ES-I3 (cell line): Measurements from ENCODE around the gene TPCN2.

Source experiments
- H3K36me3 ChIP-seq: 2 replicates; pipeline ENCODE4 v1.6.1; 2013; ENCODE audit warnings: mild to moderate bottlenecking, low read length, control low read depth, moderate library complexity; ENCODE audit not compliant: insufficient read depth
- H3K4me1 ChIP-seq: 2 replicates; pipeline ENCODE4 v1.6.1; 2013; ENCODE audit warnings: mild to moderate bottlenecking, control low read depth, low read length; ENCODE audit not compliant: insufficient read depth
- H3K9ac ChIP-seq: 2 replicates; pipeline ENCODE4 v1.6.1; 2013; ENCODE audit warnings: low read depth, mild to moderate bottlenecking, low read length, moderate library complexity
- H3K9me3 ChIP-seq: 2 replicates; pipeline ENCODE4 v1.6.1; 2013; ENCODE audit warnings: mild to moderate bottlenecking, low read length, moderate library complexity; ENCODE audit not compliant: control insufficient read depth, insufficient read depth

TPCN2 gene

DNA sequence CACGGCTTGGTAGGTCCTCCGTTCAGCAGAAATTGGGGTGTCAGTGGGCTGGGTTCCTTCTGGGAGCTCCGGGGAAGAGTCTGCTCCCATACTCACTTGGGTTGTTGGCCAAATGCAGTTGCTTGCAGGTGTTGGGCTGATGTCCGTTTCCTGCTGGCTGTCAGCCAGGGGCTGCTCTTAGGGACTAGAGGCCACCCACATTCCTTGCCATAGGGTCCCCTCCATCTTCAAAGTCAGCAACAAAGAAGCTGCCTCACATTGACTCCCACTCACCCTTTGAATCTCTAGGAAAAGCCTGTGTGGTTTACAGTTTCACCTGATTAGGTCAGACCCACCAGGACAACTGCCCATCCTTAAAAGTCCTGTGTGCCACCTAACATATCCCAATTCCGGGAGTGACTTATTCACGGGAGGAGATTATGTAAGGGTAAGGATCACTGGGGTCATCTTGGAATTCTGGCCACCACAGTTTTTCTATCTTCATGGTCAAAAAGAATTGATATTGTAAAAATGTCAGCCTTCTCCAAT, 43.0 kb downstream of the TPCN2 start:
- Histone ChIP-seq H3K36me3 (peaks cover 18% of the 10 kb centered on the region), H3K4me1 (no peaks in the 10 kb centered on the region; the same call in 1 of the 2 replicates), H3K9ac (no peak overlapping the region), H3K9me3 (no peaks in the 10 kb centered on the region)

DNA sequence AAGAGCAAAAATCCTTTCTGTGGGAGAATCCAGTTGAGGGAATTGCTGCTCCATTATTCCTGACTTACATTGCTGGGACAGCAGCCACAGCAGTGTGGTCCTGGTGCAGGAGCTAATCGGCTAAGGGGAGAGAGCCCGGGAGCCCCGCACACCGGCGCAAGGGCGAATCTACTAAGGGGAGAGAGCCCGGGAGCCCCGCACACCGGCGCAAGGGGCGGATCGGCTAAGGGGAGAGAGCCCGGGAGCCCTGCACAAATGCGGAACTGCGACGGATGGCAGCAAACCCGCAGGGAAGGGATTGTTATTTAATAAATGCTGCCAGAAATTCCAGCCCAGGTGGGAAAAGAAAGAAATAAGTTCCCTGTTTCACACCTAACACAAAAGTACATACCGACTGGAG, 43.5 kb downstream of the TPCN2 start:
- H3K9ac ChIP-seq = no peak overlapping the region
- H3K4me1 ChIP-seq = no peaks in the 10 kb centered on the region; the same call in 1 of the 2 replicates
- peaks cover 18% of the 10 kb centered on the region for H3K36me3 ChIP-seq
- no peaks in the 10 kb centered on the region for H3K9me3 ChIP-seq

DNA sequence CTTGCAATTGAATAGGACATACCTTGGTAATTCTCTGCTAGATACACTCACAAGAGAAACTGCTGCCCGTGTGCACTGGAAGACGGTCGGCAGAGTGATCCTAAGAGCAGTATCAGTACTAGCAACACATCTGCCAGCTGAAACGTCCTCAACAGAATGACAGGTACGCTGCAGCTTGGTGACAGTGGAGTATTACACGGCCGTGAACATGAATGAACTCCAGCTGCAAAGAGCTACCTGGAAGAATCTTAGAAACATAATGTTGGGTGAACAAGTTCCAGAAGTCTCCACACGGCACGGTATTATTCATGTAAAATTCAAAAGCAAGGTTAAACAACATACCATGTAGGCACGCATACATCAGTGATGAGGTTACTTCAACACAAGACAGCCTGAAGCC, 44.4 kb downstream of the TPCN2 start:
- Histone ChIP-seq H3K9me3 (no peaks in the 10 kb centered on the region), H3K4me1 (no peaks in the 10 kb centered on the region; the same call in 1 of the 2 replicates), H3K9ac (no peak overlapping the region), H3K36me3 (peaks cover 16% of the 10 kb centered on the region)

DNA sequence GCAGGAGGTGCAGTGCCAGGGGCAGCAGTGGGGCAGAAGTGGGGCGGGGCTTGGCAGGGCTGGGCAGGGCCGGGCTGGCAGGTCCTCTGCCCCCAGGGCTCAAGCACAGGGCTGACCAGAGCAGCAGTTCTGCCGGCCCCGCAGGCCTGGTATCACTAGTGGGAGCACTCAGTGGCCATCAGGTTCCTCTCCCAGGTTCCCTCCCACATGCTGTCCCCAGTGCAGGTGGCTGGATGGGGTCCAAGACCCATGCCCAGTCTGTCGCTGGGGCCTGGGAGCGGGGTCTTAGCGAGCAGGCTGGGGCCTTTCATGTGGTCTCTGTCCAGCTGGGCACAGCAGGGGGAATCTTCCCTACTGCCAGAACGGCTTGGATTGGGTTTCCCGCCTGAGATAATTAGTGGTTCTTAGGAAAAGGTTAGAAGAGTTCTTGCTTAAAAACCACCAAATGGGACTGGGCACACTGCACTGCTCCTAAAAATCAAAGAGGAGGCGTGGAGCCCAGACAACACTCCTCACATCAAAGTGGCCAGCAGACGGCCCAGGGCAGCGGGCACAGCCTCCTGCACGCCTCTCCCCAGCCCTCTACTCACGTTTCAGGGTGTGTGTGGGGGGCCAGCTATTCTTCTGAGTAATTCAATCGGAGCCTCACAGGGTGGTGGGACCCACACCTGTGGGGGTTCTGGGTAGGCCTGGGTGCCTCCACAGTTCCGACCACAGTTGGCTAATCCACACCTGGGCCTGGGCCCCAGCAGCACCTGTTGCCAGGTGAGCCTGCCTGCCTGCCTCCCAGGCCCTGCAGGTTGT, 45.6 kb downstream of the TPCN2 start:
- Histone ChIP-seq H3K4me1 (no peaks in the 10 kb centered on the region; the same call in 1 of the 2 replicates), H3K9ac (no peak overlapping the region; the same call in 1 of the 2 replicates), H3K9me3 (no peaks in the 10 kb centered on the region), H3K36me3 (peaks cover 12% of the 10 kb centered on the region)

DNA sequence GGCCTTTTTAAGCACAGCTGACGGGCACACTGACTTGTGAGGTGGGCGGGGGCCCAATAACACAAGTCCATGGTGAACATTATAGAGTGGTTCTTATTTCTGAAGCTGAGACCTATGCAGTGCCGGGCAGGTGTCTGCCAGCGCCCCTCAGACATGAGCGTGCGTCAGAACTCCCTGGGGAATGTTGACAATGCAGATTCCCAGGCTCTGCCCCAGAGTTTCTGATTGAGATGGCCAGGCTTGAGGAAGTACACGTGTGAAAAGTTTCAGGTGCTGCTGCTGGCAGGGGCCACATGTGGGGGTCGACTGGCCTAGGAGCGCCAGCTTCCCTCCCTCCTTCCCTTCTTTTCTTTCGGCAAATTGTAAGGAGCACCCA, 46.2 kb downstream of the TPCN2 start:
- H3K9me3 ChIP-seq = no peaks in the 10 kb centered on the region
- no peak overlapping the region for H3K9ac ChIP-seq
- H3K36me3 ChIP-seq = peaks cover 12% of the 10 kb centered on the region
- no peaks in the 10 kb centered on the region; the same call in 1 of the 2 replicates for H3K4me1 ChIP-seq

DNA sequence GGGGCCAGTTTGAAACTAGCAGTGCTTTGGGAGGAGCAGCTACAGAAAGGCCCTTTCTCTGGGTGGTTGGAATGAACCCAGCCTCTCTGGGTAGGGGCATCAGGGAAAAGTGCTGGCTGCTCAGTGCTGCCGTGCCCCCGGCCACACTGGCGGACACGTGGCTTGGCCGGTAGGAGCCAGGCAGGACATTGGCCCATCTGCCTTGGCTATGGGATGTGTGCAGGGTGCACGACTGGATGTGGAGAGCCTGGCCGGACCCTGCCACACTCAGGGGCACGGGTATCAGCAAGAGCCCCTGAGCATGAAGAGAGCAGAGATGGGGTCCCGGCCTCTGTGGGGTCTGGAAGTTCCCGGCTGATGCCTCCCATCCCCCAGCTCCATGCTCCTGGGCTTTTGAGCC, 46.6 kb downstream of the TPCN2 start:
- Histone ChIP-seq H3K36me3 (peaks cover 10% of the 10 kb centered on the region), H3K9ac (no peak overlapping the region), H3K9me3 (no peaks in the 10 kb centered on the region), H3K4me1 (no peaks in the 10 kb centered on the region; the same call in 1 of the 2 replicates)

DNA sequence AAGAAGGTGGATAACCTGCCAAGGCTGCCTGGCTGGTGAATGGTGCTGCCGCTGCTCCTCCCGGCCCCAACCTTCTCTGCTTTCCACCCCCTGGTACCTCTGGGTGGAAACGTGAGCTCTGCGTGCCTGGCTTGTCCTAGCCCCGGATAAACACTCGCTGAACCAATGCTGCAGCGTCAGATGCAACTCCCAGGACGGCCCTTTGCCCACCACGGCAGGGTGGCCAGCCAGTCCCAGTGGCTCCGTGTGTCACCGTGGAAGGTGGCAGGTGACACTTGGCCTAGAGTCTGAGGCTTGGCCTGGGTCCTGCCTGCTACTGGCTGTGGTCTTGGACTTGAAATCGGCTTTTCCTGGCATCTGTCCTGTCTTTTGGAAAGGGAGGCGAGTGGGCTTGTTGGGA, 47.7 kb downstream of the TPCN2 start:
- no peak overlapping the region for H3K9ac ChIP-seq
- no peaks in the 10 kb centered on the region for H3K9me3 ChIP-seq
- no peaks in the 10 kb centered on the region; the same call in 1 of the 2 replicates for H3K4me1 ChIP-seq
- H3K36me3 ChIP-seq = peaks cover 7% of the 10 kb centered on the region

DNA sequence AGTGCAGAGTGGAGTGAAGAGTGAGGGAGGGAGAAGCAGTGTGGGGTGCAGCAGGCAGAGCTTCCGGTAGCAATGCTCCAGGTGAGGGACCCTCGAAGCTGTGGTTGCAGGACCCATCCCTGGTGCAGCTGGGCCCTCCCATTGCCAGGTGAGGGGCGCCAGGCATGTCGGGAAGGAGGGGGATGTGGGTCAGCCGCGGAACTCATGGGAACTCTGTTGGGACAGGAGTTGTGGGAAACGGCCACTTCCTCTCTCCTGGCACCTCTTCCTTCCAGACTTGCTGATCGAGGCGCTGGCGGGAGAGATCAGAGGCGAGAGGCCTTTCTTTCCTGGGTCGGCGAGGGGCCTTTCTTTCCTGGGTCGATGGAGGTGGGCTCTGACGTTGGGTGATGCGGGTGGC, 48.5 kb downstream of the TPCN2 start:
- no peaks in the 10 kb centered on the region for H3K9me3 ChIP-seq
- no peaks in the 10 kb centered on the region for H3K36me3 ChIP-seq
- H3K9ac ChIP-seq = no peak overlapping the region
- peaks cover 4% of the 10 kb centered on the region; the same call in 1 of the 2 replicates for H3K4me1 ChIP-seq

DNA sequence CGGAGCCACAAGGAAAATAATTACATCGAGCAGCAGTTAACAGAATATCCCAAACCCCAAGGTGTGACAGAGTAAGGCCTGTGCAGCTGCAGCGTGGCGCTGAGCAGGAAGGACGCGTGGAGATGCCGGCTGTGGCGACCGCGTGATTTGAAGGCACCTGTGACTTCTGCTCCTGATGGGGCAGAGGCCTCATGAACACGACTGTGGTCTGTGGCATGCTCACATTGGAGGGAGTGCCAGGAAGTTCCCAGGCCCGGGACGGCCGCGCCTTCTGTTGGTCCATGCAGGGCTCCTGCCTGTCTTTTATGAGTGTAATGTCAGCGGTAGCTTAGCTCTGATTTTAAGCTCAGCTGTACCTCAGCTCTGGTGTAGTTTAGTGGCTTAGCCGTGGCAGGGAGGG, 50.4 kb downstream of the TPCN2 start:
- Histone ChIP-seq H3K4me1 (peaks cover 4% of the 10 kb centered on the region; the same call in 1 of the 2 replicates), H3K9me3 (no peaks in the 10 kb centered on the region), H3K9ac (no peak overlapping the region), H3K36me3 (no peaks in the 10 kb centered on the region)

DNA sequence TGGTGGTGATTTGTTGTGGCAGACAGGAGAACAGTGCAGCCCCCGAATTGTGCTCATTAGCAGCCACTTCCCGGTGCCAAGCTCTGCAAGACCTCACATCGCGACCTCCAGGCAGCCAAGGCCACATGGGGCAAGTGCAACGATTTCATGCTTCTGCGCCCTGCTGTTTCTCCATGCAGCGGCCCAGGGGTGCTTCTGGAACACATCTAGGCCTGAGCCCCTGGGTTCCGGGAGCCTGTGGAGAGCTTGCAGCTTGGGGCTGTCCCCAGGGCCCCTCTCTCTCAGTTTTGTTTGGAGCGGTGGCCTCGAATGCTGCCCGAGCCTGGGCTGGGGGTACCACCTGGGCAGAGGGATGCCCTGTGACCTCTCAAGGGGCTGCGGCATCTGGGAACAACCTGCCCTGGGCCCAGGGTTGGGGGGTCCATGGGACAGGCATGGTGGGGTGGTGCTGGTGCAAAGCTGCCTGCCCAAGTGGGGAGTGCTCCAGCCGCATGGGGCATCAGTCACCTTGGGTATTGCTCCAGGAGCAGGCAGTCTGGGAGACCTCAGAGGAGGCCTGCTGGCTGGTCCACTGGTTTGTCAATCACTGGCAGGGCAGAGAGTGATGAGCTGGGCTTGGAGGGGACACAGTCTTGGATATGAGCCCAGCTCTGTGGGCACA, 51.9 kb downstream of the TPCN2 start:
- no peaks in the 10 kb centered on the region for H3K36me3 ChIP-seq
- H3K9me3 ChIP-seq = no peaks in the 10 kb centered on the region
- no peak overlapping the region for H3K9ac ChIP-seq
- peaks cover 4% of the 10 kb centered on the region; the same call in 1 of the 2 replicates for H3K4me1 ChIP-seq

DNA sequence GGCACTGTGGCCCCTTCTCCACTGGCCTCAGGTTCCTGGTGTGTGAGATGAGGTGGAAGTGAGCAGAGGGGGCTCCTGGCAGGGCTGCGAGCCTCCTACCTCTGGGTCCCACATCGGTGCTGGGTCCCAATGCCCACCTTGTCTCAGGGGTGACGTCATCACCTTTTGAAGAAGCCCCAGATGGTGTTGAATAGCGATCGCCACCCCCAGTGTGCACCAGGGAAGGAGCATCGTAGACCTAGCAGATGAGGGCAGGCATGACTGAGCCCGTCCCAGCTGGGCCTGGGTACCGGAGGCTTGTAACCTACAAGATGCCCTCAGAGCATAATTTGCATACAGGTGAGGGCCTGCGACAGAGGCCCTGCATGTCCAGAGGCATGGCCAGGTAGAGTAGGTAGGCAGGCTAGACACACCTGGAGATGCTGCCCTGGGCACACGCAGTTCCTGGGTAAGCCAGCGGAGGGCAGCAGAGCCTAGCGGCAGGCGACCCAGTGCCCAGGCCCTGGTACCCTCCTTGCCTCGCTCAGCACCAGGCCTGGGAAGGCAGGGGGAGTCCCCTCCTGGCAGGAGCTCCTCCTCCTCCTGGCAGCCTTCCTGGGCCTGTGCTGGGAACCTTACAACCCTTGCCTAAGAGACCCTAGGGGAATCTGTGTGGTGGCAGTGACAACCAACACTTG, 52.5 kb downstream of the TPCN2 start:
- Histone ChIP-seq H3K36me3 (no peaks in the 10 kb centered on the region), H3K9ac (no peak overlapping the region), H3K4me1 (peaks cover 4% of the 10 kb centered on the region; the same call in 1 of the 2 replicates), H3K9me3 (no peaks in the 10 kb centered on the region)

DNA sequence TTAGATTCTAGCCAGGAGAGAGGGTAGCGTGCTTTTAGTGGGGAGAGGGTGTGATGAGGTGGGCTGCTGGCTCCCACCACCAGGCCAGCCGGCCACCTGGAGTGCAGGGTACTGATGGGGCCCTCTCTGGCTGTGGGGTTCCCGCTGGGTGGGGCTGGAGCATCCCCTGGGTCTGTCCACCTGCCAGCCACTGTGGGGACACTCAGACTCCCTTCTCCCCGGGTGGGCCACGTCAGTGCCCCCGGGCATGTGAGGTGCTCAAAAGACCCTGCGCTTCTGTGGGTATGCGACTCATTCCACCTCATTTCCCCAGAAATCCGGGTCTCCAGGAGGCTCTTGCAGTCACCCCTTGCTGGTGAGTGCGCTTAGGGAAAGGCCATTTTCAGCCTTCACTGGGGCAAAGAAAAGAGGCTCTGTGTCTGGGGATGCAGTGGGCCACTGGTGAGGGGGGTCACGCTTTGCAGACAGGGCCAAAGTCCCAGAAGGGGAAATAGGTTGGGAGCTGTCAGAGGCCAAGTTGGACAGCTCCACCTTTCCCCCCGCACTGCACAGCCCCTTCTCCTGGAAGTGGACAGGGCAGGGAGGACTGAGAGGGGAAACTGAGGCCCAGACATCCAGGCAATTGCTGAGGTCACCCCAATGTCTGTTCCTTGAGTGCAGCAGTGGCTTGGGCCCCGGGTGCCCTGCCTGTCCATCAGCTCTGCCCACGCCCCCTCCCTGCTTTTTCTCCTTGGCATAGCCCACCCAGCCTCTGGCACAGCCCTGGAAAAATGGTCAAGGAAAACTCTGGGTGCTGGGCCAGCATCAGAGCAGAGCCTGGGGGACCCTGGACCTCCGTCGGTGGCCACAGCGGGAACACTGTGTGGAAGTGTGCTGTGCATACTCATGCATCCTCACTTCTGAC, 53.3 kb downstream of the TPCN2 start:
- H3K9me3 ChIP-seq = no peaks in the 10 kb centered on the region
- peaks cover 4% of the 10 kb centered on the region; the same call in 1 of the 2 replicates for H3K4me1 ChIP-seq
- H3K36me3 ChIP-seq = no peaks in the 10 kb centered on the region
- no peak overlapping the region for H3K9ac ChIP-seq

DNA sequence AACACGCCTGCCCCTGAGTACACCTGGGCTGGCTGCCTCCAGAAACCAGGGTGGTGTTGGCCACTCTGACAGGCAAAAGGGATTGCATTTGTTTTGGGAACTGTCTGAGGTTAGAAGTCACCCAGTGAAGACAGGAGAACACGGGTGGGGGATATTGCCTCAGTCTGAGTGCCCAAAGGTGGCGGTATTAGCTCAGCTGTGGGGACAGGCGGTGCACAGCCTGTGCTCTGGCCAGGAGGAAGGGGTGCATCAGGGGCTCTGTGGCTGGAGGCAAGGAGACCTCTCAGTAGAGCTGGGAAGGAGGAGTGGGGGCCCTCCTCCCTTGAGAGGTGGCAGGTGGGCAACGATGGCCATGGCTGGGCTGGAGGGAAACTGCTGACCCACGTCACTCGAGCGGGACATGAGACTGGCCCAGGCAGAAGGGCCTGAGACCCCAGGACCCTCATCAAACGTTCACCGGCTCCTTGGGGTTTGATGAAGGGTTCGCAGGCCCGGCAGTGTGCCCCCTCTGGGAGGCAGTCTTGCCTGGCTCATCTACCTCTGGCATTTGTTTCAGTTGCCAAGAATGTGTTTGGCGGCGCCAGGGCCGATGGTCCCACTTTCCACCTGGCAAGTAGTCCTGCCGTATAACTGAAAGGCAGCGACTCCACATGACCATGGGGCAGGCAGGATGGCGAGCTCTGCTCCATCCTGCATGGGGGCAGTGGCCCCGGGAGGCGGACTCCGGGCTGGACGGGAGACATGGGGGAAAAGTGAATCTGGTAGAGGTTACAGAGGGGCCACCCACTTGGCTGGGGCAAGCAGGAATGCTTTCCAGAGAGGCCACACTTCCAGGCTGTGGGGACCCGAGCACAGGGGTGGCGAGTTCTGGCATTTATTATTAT, 54.2 kb downstream of the TPCN2 start:
- H3K9me3 ChIP-seq = no peaks in the 10 kb centered on the region
- H3K36me3 ChIP-seq = no peaks in the 10 kb centered on the region
- H3K9ac ChIP-seq = no peak overlapping the region
- peaks cover 4% of the 10 kb centered on the region; the same call in 1 of the 2 replicates for H3K4me1 ChIP-seq
